Subcutaneous abdominal adipose tissue (tissue), 5 donors: ENCODE measurements around the gene CCZ1.
"Not testable (repeated sequence)": the region's sequence is repeated elsewhere in the genome, so short reads cannot be mapped to it uniquely, and the experiment has no call there.

Source experiments
- H3K27ac ChIP-seq: one replicate; pipeline ENCODE4 v1.7.0; 2013; ENCODE audit warnings: low read depth, mild to moderate bottlenecking, inconsistent platforms, low read length, moderate library complexity
- H3K27me3 ChIP-seq, 5 donors: one replicate each; pipeline ENCODE4 v1.7.0; 2013; ENCODE audit warnings: low read length in 5 of 5, inconsistent platforms in 1 of 5; ENCODE audit not compliant: control insufficient read depth in 5 of 5, insufficient read depth in 4 of 5
- H3K36me3 ChIP-seq, 5 donors: one replicate each; pipeline ENCODE4 v1.7.0; 2013; ENCODE audit warnings: low read length in 5 of 5; ENCODE audit not compliant: control insufficient read depth in 5 of 5, insufficient read depth in 5 of 5
- H3K4me1 ChIP-seq, 5 donors: one replicate each; pipeline ENCODE4 v1.7.0; 2013; ENCODE audit warnings: low read length in 5 of 5, mild to moderate bottlenecking in 3 of 5, moderate library complexity in 1 of 5; ENCODE audit not compliant: control insufficient read depth in 5 of 5, insufficient read depth in 5 of 5
- H3K4me3 ChIP-seq, 5 donors: one replicate each; pipeline ENCODE4 v1.7.0; 2013; ENCODE audit warnings: low read length in 5 of 5, low read depth in 1 of 5
- H3K9ac ChIP-seq, 5 donors: one replicate each; pipeline ENCODE4 v1.7.0; 2013; ENCODE audit warnings: low read length in 5 of 5, mild to moderate bottlenecking in 4 of 5, moderate library complexity in 3 of 5
- H3K9me3 ChIP-seq, 5 donors: one replicate each; pipeline ENCODE4 v1.7.0; 2013; ENCODE audit warnings: low read length in 5 of 5; ENCODE audit not compliant: control insufficient read depth in 5 of 5
- donor health status: healthy.
- donor health status: healthy.
- donor health status: healthy.
- donor health status: healthy.
- donor health status: healthy.

Gene CCZ1

DNA sequence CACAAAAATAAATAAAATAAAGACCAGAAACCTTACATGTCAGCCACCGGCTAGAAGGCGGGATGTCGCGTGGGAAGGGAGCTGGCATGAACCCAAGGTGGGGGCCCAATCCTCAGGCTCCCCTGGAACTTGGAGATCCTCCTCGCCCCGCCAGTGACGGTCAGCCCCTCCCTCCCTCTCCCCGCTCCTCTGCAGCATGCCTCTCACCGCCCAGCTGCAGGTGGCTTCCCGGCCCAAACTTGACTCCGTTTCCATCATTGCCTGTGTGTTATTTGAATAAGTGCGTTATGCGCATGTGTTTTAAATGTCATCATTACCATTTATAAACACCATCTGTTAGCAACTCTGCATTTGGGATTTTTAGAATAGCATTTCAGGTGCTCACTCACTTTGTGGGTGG is 64.7 kb downstream of the CCZ1 start:
- not testable (repeated sequence) for H3K27me3 ChIP-seq, H3K9ac ChIP-seq, H3K27ac ChIP-seq, H3K36me3 ChIP-seq, H3K4me1 ChIP-seq, H3K9me3 ChIP-seq, H3K4me3 ChIP-seq

DNA sequence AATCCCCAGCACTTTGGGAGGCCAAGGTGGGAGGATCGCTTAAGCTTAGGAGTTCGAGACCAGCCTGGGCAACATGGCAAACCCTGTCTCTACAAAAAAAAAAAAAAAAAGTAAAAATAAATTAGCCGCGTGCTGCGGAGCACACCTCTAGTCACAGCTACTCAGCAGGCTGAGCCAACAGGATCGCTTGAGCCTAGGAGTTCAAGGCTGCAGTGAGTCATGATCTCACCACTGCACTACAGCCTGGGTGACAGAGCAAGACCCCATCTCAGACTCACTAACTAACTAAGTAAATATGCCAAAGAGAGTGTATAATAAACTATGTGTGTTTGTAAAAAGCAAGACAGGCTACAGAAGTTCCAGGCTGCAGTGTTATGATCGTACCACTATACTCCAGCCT is 65.3 kb downstream of the CCZ1 start:
- H3K4me1 ChIP-seq, H3K36me3 ChIP-seq, H3K9me3 ChIP-seq, H3K4me3 ChIP-seq, H3K27ac ChIP-seq, H3K9ac ChIP-seq, H3K27me3 ChIP-seq: not testable (repeated sequence)

DNA sequence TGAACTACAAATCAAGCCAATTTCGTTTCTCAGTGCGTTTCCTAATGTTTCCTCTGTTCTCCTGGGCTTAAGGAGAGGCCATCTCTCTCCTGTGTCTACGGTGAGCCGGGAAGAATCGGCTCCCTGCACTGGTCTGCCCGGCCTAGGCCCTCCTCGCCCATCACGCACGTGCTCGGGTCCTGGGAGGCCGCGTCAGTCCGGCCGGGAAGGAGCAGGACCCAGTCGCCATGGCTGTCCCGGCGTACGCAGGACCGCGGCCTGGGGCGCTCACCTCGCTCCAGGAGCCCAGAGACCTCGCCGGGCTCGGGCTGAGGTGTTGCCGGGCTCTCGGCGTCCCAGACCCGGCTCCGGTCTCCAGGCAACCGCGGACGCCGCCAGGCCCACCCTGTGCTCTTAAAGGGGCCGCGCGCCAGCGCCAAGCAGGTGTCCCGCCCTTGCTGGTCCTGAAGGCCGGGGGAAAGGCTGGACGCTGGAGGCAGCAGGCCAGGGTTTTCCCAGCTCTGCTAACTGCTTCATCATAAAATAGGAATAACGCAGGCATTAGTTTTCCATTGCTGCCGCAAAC is 71.9 kb downstream of the CCZ1 start, which contains the start of gene RSPH10B:
RSPH10B (minus strand) TSS at position 343 of the 565 bp plus-strand sequence. CDS start 3,573 bp downstream, outside the sequence.
- H3K27ac ChIP-seq, H3K36me3 ChIP-seq, H3K9ac ChIP-seq, H3K4me1 ChIP-seq, H3K4me3 ChIP-seq, H3K9me3 ChIP-seq, H3K27me3 ChIP-seq: not testable (repeated sequence)

DNA sequence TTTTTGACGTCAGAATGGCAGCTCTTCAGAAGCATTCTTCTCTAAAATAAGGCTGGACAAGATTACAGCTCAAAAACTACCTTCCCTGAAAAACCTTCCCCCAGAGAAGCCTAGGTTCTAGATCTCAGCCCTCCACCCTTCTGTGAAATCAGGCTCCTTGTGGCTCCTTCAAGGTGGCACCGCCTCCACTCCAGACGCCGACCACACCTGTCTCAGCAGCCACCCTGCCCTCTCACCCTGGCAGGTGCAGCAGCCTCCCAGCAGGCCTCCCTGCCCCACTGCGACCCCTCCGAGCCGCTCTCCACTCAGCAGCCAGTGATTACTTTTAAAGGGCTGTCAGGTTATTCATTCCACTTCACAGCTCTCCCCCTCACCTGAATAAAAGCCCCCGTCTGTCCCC is 75.0 kb downstream of the CCZ1 start:
- H3K27ac ChIP-seq, H3K36me3 ChIP-seq, H3K4me1 ChIP-seq, H3K4me3 ChIP-seq, H3K9ac ChIP-seq, H3K27me3 ChIP-seq, H3K9me3 ChIP-seq: not testable (repeated sequence)
